HCT116 (cell line): ENCODE measurements around the gene TSPAN2. TPM values are rescaled to one million over a fixed set of nuclear protein-coding genes. Genes with fewer than 3 reads are reported as not detected.
A peak's percentile ranks its signal among the peaks of the same experiment; 100 is the strongest.

Experiments used
- ATAC-seq: fragments of 200-7000 bp; cut with Tn5 transposase; 2 replicates; pipeline ENCODE4 v1.9.1; 2020; ENCODE audit warnings: mild to moderate bottlenecking, moderate library complexity
- BruUV-seq: library from RNA; stranded (reverse); fragments of 400-500 nt; replicated peaks from 2 replicates; lab custom pipeline; 2021; lab: Mats Ljungman, UMichigan
- CTCF ChIA-PET: fragments of 300-600 bp; sonication (Branson Sonifier 250); formaldehyde crosslinking; loops from one replicate; lab custom pipeline; 2021; ENCODE audit warnings: antibody characterized with exemption; lab: Charles Lee
- POLR2A ChIA-PET: fragments of 300-600, 350-600 bp; sonication (Branson Sonifier 250); formaldehyde crosslinking; loops from one replicate; lab custom pipeline; 2021; ENCODE audit warnings: antibody characterized with exemption; lab: Charles Lee
- RAD21 ChIA-PET, 2 experiments: fragments of 300-600 bp; sonication (Branson Sonifier 250); formaldehyde crosslinking; loops; one replicate each; lab custom pipeline; 2023; ENCODE audit warnings: low total read pairs in 2 of 2; ENCODE audit not compliant: uncharacterized antibody in 2 of 2, unreplicated experiment in 2 of 2, low non-redundant PET in 1 of 2; lab: Charles Lee
- DNase-seq: peaks from one replicate; pipeline ENCODE4 v3.0.0-alpha.2; 2010; ENCODE audit warnings: low read depth, low spot score
- H2AFZ ChIP-seq: fragments of 200-600 bp; shearing (Covaris generic), sonication (generic); 2 replicates; pipeline ENCODE4 v1.6.1; 2017; ENCODE audit warnings: low read depth, mixed run types, mixed read lengths, antibody characterized with exemption, low read length; ENCODE audit not compliant: poor library complexity, severe bottlenecking
- H3K27ac ChIP-seq: 2 replicates; pipeline ENCODE4 v1.5.1; 2012; ENCODE audit warnings: low read depth, low read length
- H3K27me3 ChIP-seq: fragments of 200-600 bp; sonication (generic); 2 replicates; pipeline ENCODE4 v1.6.1; 2016; ENCODE audit warnings: mixed run types, low read length, mixed read lengths; ENCODE audit not compliant: insufficient read depth
- H3K36me3 ChIP-seq, 2 experiments: fragments of 200-500 bp in 1 of 2; fragments of 200-600 bp in 1 of 2; sonication (Bioruptor generic) in 1 of 2; sonication (generic) in 1 of 2; 2 replicates each; pipeline versions ENCODE4 v1.5.1 to v1.6.1; 2014 to 2016; ENCODE audit warnings: low read length in 2 of 2, inconsistent platforms in 1 of 2, mixed read lengths in 1 of 2, mixed run types in 1 of 2; ENCODE audit not compliant: insufficient read depth in 2 of 2, control insufficient read depth in 1 of 2
- H3K4me1 ChIP-seq, 2 experiments: fragments of 200-600 bp in 1 of 2; sonication (generic) in 1 of 2; 2 replicates each; pipeline versions ENCODE4 v1.5.1 to v1.6.1; 2012 to 2017; ENCODE audit warnings: low read length in 2 of 2, inconsistent platforms in 1 of 2, mild to moderate bottlenecking in 1 of 2, mixed read lengths in 1 of 2, mixed run types in 1 of 2, moderate library complexity in 1 of 2; ENCODE audit not compliant: insufficient read depth in 2 of 2, control insufficient read depth in 1 of 2
- H3K4me2 ChIP-seq: fragments of 200-600 bp; sonication (generic); 2 replicates; pipeline ENCODE4 v1.6.1; 2017; ENCODE audit warnings: mixed run types, low read length, mixed read lengths
- H3K4me3 ChIP-seq, 2 experiments: fragments of 200-600 bp in 1 of 2; sonication (generic) in 1 of 2; replicated peaks in 1 of 2; 2 replicates each; pipeline ENCODE4 v1.5.1; 2011 to 2016; ENCODE audit warnings: low read length in 2 of 2, control low read depth in 1 of 2, low read depth in 1 of 2, mild to moderate bottlenecking in 1 of 2, mixed read lengths in 1 of 2, mixed run types in 1 of 2
- H3K79me2 ChIP-seq: fragments of 200-600 bp; sonication (generic); 2 replicates; pipeline ENCODE4 v1.6.1; 2017; ENCODE audit warnings: mild to moderate bottlenecking, mixed run types, low read length, moderate library complexity, mixed read lengths; ENCODE audit not compliant: insufficient read depth
- H3K9ac ChIP-seq: fragments of 200-600 bp; sonication (generic); 2 replicates; pipeline ENCODE4 v1.6.1; 2016; ENCODE audit warnings: low read length, mixed read lengths
- H3K9me2 ChIP-seq: fragments of 200-600 bp; sonication (generic), shearing (Covaris generic); 2 replicates; pipeline ENCODE4 v1.6.1; 2017; ENCODE audit warnings: mixed run types, mild to moderate bottlenecking, moderate library complexity; ENCODE audit not compliant: insufficient read depth
- H3K9me3 ChIP-seq, 2 experiments: fragments of 200-500 bp in 1 of 2; fragments of 200-600 bp in 1 of 2; sonication (Bioruptor generic) in 1 of 2; sonication (generic) in 1 of 2; 2 replicates each; pipeline ENCODE4 v1.6.1; 2014 to 2017; ENCODE audit warnings: low read length in 2 of 2, mixed read lengths in 2 of 2, inconsistent platforms in 1 of 2, low read depth in 1 of 2, mild to moderate bottlenecking in 1 of 2, mixed run types in 1 of 2, moderate library complexity in 1 of 2; ENCODE audit not compliant: control insufficient read depth in 1 of 2, insufficient read depth in 1 of 2
- H4K20me1 ChIP-seq: fragments of 200-600 bp; sonication (generic), shearing (Covaris generic); 2 replicates; pipeline ENCODE4 v1.6.1; 2017; ENCODE audit warnings: mixed run types, mild to moderate bottlenecking, moderate library complexity; ENCODE audit not compliant: insufficient read depth
- CBX3 ChIP-seq: IDR thresholded peaks from 2 replicates; pipeline ENCODE4 v1.6.1; 2012; ENCODE audit warnings: low read depth
- EGR1 ChIP-seq: IDR thresholded peaks from 2 replicates; pipeline ENCODE4 v1.6.1; 2012; ENCODE audit warnings: low read depth
- EZH2phosphoT487 ChIP-seq: fragments of 200-600 bp; IDR thresholded peaks from 2 replicates; pipeline ENCODE4 v1.6.1; 2018; ENCODE audit warnings: antibody characterized with exemption, borderline replicate concordance
- JUND ChIP-seq: IDR thresholded peaks from 2 replicates; pipeline ENCODE4 v1.6.1; 2012
- POLR2A ChIP-seq: IDR thresholded peaks from 2 replicates; pipeline ENCODE4 v1.7.0; 2011; ENCODE audit warnings: borderline replicate concordance; ENCODE audit not compliant: insufficient read depth, insufficient read length; ENCODE audit errors: extremely low read depth
- POLR2AphosphoS5 ChIP-seq: IDR thresholded peaks from 2 replicates; pipeline ENCODE4 v1.6.1; 2011; ENCODE audit warnings: mild to moderate bottlenecking, low read depth, low read length, moderate library complexity
- RAD21 ChIP-seq: IDR thresholded peaks from 2 replicates; pipeline ENCODE4 v1.6.1; 2012; ENCODE audit warnings: low read depth, mild to moderate bottlenecking
- REST ChIP-seq: IDR thresholded peaks from 2 replicates; pipeline ENCODE4 v1.6.1; 2012; ENCODE audit warnings: low read depth
- SIN3A ChIP-seq: IDR thresholded peaks from 2 replicates; pipeline ENCODE4 v1.6.1; 2012; ENCODE audit warnings: low read depth
- SP1 ChIP-seq: IDR thresholded peaks from 2 replicates; pipeline ENCODE4 v1.6.1; 2012; ENCODE audit warnings: low read depth
- SRF ChIP-seq: IDR thresholded peaks from 2 replicates; pipeline ENCODE4 v1.6.1; 2012; ENCODE audit warnings: low read depth
- TCF7L2 ChIP-seq: IDR thresholded peaks from 2 replicates; pipeline ENCODE4 v1.7.0; 2011; ENCODE audit warnings: borderline replicate concordance, inconsistent platforms; ENCODE audit not compliant: insufficient read depth, insufficient read length; ENCODE audit errors: extremely low read depth
- ZBTB33 ChIP-seq: IDR thresholded peaks from 2 replicates; pipeline ENCODE4 v1.6.1; 2011; ENCODE audit warnings: mild to moderate bottlenecking, low read length, moderate library complexity; ENCODE audit not compliant: insufficient replicate concordance; ENCODE audit errors: extremely low read depth
- ZFX ChIP-seq: fragments of 450-650 bp; IDR thresholded peaks from 2 replicates; pipeline ENCODE4 v1.6.1; 2017
- ZNF274 ChIP-seq: fragments of 200-500 bp; sonication (Bioruptor generic); IDR thresholded peaks from 2 replicates; pipeline ENCODE4 v1.6.1; 2014; ENCODE audit warnings: mild to moderate bottlenecking, low read depth, low read length, inconsistent platforms
- intact Hi-C: fragments of 100-400 bp; cut with micrococcal nuclease; formaldehyde crosslinking; loops from 2 replicates; pipeline ENCODE4 v1.10.0; 2022
- total RNA-seq: library from RNA; stranded (reverse); gene quantifications from one replicate; pipeline ENCODE4 v1.2.1, GENCODE V29; 2021; ENCODE audit not compliant: unreplicated experiment

Gene TSPAN2
- total RNA-seq, 1 experiment from 2014 or later = 0.98 TPM

GRCh38 chr1:115115521-115116161 is 26.3 kb upstream of the TSPAN2 start:
- no peaks in the 10 kb centered on the region for H3K79me2 ChIP-seq
- no peak overlapping the region for H2AFZ ChIP-seq
- H3K4me3 ChIP-seq = no peak overlapping the region
- H3K9me3 ChIP-seq = no peaks in the 10 kb centered on the region
- TF ChIP-seq SP1 = no peak
- TF ChIP-seq REST = no peak
- no peaks in the 10 kb centered on the region for H3K27me3 ChIP-seq
- intact Hi-C loops = loop anchor here (10.0 kb wide), 1 partner anchor 1141 kb away; the partner anchor contains the start of gene OLFML3
- H3K9me2 ChIP-seq = no peaks in the 10 kb centered on the region
- peaks cover 12 to 31% of the 10 kb centered on the region in 2 experiments; a peak in 3 of 4 replicates for H3K4me1 ChIP-seq
- H3K9ac ChIP-seq = no peak overlapping the region
- no peaks in the 10 kb centered on the region for H4K20me1 ChIP-seq
- no TSS peak for BruUV-seq
- DNase-seq (no peak), ATAC-seq (no peak)
- no peaks in the 10 kb centered on the region for H3K36me3 ChIP-seq
- ChIA-PET RAD21 (no interaction called here), POLR2A (no interaction called here), CTCF (no interaction called here)
- H3K27ac ChIP-seq = no peak overlapping the region
- no peak overlapping the region for H3K4me2 ChIP-seq

- intact Hi-C loops = loop anchor here (10.0 kb wide), 1 partner anchor 1140 kb away; the partner anchor contains the start of gene OLFML3
- CTCF ChIA-PET = interaction anchor here (1.0 to 2.4 kb wide), 4 partner anchors 12 to 355 kb away, joined by 4 to 10 read pairs (median 6); no protein-coding TSS in a partner anchor
- Histone ChIP-seq H2AFZ (no peak overlapping the region), H3K4me2 (peak overlapping the region; percentile 46), H3K9me3 (no peaks in the 10 kb centered on the region), H3K36me3 (no peaks in the 10 kb centered on the region), H3K79me2 (no peaks in the 10 kb centered on the region), H3K4me1 (peaks cover 12 to 31% of the 10 kb centered on the region in 2 experiments; a peak in 3 of 4 replicates), H3K9ac (no peak overlapping the region), H3K4me3 (no peak overlapping the region), H3K27ac (0 out of 2 replicates have a peak overlapping the region, but pooled peaks have one; percentile 1), H4K20me1 (no peaks in the 10 kb centered on the region), H3K27me3 (no peaks in the 10 kb centered on the region), H3K9me2 (no peaks in the 10 kb centered on the region)
- RAD21 ChIA-PET = interaction anchor here (1.0 to 1.7 kb wide), 3 partner anchors 62 to 73 kb away, joined by 3 to 4 read pairs (median 3); no protein-coding TSS in a partner anchor
- POLR2A ChIA-PET = no interaction called here
- ATAC-seq = peak; percentile 62
- peak; percentile 29 for DNase-seq
- BruUV-seq = no TSS peak
- TF ChIP-seq ZNF274 = no peak
- TF ChIP-seq POLR2AphosphoS5 = no peak
- TF ChIP-seq RAD21 = no peak
- no peak for TF ChIP-seq ZBTB33
- TF ChIP-seq SIN3A = no peak
- no peak for TF ChIP-seq EGR1
- TF ChIP-seq CBX3 = no peak
- no peak for TF ChIP-seq EZH2phosphoT487
- peak; percentile 47; the same call in 1 of the 2 replicates for TF ChIP-seq JUND
- no peak for TF ChIP-seq POLR2A
- no peak for TF ChIP-seq SRF
- TF ChIP-seq ZFX = no peak
- TF ChIP-seq TCF7L2 = no peak
Measured at GRCh38 chr1:115114308-115114707, 25.0 kb upstream of the TSPAN2 start.
